ENCODE measurements around the gene TMEM72.

The TMEM72 gene

DNA sequence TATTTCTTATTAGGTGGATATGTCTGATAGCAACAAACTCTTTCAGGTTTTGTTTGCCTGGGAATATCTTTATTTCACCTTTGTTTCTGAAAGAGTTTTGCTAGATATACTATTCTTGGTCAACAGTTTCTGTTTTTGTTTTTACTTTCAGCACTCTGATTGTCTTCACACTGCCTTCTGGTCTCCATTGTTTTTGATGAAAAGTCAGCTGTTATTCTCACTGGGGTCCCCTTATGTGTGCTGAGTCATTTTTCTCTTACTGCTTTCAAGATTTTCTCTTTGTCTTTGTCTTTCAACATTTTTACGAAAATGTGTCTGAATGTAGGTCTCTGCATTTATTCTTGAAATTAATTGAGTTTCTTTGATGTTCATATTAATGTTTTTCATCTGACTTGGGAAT is 33.2 kb downstream of the TMEM72 start:
- DNase-seq (ENCODE audit: low read depth, low spot score) = no peak
- Histone ChIP-seq H3K4me3 (ENCODE audit: insufficient read length, low read depth) (no peak overlapping the region), H3K9me3 (ENCODE audit: insufficient read depth, low read length) (peaks cover 19% of the 10 kb centered on the region), H3K36me3 (ENCODE audit: insufficient read depth, insufficient read length, low read length) (no peaks in the 10 kb centered on the region), H3K9ac (ENCODE audit: insufficient read length, low read depth) (no peak overlapping the region), H3K27me3 (ENCODE audit: insufficient read depth, insufficient read length) (no peaks in the 10 kb centered on the region), H3K4me1 (ENCODE audit: insufficient read depth, insufficient read length) (no peaks in the 10 kb centered on the region)
- TF ChIP-seq SUZ12 (IDR thresholded peaks at IDR 0.05; ENCODE audit: extremely low read depth, insufficient read depth, insufficient read length) (no peak), ZNF274 (IDR thresholded peaks at IDR 0.05; ENCODE audit: low read depth, low read length) (no peak), YY1 (IDR thresholded peaks at IDR 0.05; ENCODE audit: insufficient read depth, insufficient read length) (no peak)

DNA sequence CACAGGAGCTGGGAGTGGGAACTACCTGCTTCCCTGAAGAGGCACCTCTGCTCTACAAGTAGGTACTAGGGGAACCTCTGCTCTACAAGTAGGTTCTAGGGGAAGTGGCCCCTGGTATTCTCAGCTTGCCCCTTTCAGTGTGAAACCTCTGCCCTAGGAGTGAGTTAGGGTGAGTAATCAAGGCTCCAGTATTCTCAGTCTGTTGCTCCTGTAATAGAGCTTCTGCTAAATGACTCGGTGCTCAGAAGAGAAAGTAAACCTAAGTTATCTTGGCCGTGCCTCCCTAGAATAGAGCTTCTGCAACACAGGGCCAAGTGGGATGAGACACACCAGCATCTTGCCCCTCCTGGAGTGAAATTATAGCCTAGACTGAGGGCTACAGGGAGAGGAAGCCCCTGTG is 35.1 kb downstream of the TMEM72 start:
- Histone ChIP-seq H3K9me3 (ENCODE audit: insufficient read depth, low read length) (peaks cover 19% of the 10 kb centered on the region), H3K27me3 (ENCODE audit: insufficient read depth, insufficient read length) (no peaks in the 10 kb centered on the region), H3K36me3 (ENCODE audit: insufficient read depth, insufficient read length, low read length) (no peaks in the 10 kb centered on the region), H3K4me3 (ENCODE audit: insufficient read length, low read depth) (no peak overlapping the region), H3K9ac (ENCODE audit: insufficient read length, low read depth) (no peak overlapping the region), H3K4me1 (ENCODE audit: insufficient read depth, insufficient read length) (no peaks in the 10 kb centered on the region)
- TF ChIP-seq YY1 (IDR thresholded peaks at IDR 0.05; ENCODE audit: insufficient read depth, insufficient read length) = no peak
- no peak for TF ChIP-seq SUZ12 (IDR thresholded peaks at IDR 0.05; ENCODE audit: extremely low read depth, insufficient read depth, insufficient read length)
- TF ChIP-seq ZNF274 (IDR thresholded peaks at IDR 0.05; ENCODE audit: low read depth, low read length) = no peak
- DNase-seq (ENCODE audit: low read depth, low spot score) = no peak

DNA sequence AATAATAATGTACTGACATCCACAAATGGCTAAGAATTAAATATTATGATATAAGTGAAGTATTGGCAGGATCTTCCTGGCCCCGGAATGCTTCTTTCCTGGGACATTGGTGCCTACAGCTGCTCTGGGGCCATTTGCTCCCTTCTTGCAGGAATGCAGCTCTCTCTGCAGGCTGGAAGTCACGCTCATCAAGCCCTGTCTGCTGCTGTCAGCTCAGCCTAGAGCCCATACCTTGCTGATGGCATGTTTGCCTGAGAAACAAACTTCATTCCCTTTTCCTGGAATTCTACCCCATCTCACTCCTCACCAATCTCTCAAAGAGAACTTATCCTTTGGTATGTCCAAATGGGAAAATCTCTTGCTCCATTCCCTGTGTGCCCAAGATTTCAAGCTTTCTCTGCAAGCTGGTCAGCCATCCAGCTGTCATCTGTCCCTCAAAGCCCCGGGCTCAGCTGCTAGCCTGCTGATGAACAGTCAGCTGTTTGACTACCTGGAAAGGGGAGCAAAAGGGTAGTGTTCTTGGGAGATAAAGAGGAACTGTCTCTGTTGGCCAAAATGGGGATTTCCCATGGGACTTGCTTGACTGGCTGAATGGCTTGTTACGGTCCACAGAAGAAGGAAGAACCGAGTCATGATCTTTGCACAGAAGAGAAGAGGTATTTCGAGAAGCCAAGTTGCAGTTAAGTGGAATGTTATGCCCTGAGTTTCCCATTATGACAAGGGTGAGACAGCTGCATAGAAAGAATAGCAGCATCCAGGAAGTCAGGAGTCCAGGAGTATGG is 36.4 kb downstream of the TMEM72 start:
- no peaks in the 10 kb centered on the region for H3K27me3 ChIP-seq (ENCODE audit: insufficient read depth, insufficient read length)
- no peaks in the 10 kb centered on the region for H3K36me3 ChIP-seq (ENCODE audit: insufficient read depth, insufficient read length, low read length)
- H3K9ac ChIP-seq (ENCODE audit: insufficient read length, low read depth) = no peak overlapping the region
- H3K4me3 ChIP-seq (ENCODE audit: insufficient read length, low read depth) = no peak overlapping the region
- H3K9me3 ChIP-seq (ENCODE audit: insufficient read depth, low read length) = peaks cover 19% of the 10 kb centered on the region
- no peaks in the 10 kb centered on the region for H3K4me1 ChIP-seq (ENCODE audit: insufficient read depth, insufficient read length)
- TF ChIP-seq YY1 (IDR thresholded peaks at IDR 0.05; ENCODE audit: insufficient read depth, insufficient read length) (no peak), ZNF274 (IDR thresholded peaks at IDR 0.05; ENCODE audit: low read depth, low read length) (no peak), SUZ12 (IDR thresholded peaks at IDR 0.05; ENCODE audit: extremely low read depth, insufficient read depth, insufficient read length) (no peak)
- no peak for DNase-seq (ENCODE audit: low read depth, low spot score)

DNA sequence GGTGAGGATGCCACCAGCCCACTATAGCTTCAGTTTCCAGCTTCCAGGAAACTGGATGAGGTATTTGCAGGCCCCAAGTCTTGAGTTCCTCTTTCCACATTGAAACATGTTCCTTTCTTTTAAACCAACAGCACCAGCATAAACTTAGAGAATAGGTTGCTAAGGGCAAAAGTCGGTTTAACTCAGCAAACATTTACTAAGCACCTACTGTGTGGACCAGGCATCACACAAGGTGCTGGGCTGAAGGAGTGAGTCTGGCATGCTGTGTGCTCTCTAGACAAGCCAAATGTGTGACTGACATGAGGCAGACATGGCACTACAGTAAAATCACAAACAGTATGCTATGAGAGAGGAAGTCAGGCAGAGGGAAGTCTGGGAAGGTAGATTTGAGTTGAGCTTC is 37.5 kb downstream of the TMEM72 start:
- no peaks in the 10 kb centered on the region for H3K36me3 ChIP-seq (ENCODE audit: insufficient read depth, insufficient read length, low read length)
- DNase-seq (ENCODE audit: low read depth, low spot score) = no peak
- TF ChIP-seq SUZ12 (IDR thresholded peaks at IDR 0.05; ENCODE audit: extremely low read depth, insufficient read depth, insufficient read length) = no peak
- no peak for TF ChIP-seq YY1 (IDR thresholded peaks at IDR 0.05; ENCODE audit: insufficient read depth, insufficient read length)
- no peak for TF ChIP-seq ZNF274 (IDR thresholded peaks at IDR 0.05; ENCODE audit: low read depth, low read length)
- no peak overlapping the region for H3K4me3 ChIP-seq (ENCODE audit: insufficient read length, low read depth)
- peaks cover 3% of the 10 kb centered on the region for H3K4me1 ChIP-seq (ENCODE audit: insufficient read depth, insufficient read length)
- H3K27me3 ChIP-seq (ENCODE audit: insufficient read depth, insufficient read length) = no peaks in the 10 kb centered on the region
- no peak overlapping the region for H3K9ac ChIP-seq (ENCODE audit: insufficient read length, low read depth)
- peaks cover 19% of the 10 kb centered on the region for H3K9me3 ChIP-seq (ENCODE audit: insufficient read depth, low read length)

DNA sequence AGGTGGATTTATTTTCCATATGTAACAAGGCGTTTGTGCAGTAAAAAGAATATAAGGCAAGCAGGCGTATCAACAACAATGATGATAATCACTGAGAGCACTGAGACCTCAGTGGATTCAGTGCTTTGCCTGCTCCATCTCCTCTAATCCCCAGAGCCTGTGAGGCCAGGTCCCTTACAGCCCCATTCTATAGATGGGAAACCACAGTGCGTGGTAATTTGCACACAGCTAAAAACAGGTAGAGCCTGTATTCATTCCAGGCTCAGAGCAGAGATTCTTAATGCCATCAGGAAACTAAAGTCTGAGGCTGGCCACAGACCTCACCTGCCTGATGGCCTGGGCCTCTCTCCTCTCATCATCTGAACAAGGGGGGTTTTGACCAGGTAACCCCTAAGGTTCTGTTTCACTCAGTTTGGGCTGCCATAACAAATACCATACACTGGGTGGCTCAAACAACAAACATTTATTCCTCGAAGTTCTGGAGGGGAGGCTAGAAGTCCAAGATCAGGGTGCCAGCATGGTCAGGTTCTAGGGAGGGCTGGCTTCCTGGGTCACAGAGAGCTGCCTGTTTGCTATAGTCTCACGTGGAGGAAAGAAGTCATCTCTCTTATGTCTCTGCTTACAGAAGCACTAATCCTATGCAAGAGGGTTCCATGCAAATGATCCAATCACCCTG is 38.1 kb downstream of the TMEM72 start:
- Histone ChIP-seq H3K4me3 (ENCODE audit: insufficient read length, low read depth) (no peak overlapping the region), H3K36me3 (ENCODE audit: insufficient read depth, insufficient read length, low read length) (no peaks in the 10 kb centered on the region), H3K9me3 (ENCODE audit: insufficient read depth, low read length) (peaks cover 16% of the 10 kb centered on the region), H3K9ac (ENCODE audit: insufficient read length, low read depth) (no peak overlapping the region), H3K27me3 (ENCODE audit: insufficient read depth, insufficient read length) (no peaks in the 10 kb centered on the region), H3K4me1 (ENCODE audit: insufficient read depth, insufficient read length) (peaks cover 3% of the 10 kb centered on the region)
- DNase-seq (ENCODE audit: low read depth, low spot score) = no peak
- TF ChIP-seq YY1 (IDR thresholded peaks at IDR 0.05; ENCODE audit: insufficient read depth, insufficient read length) (no peak), ZNF274 (IDR thresholded peaks at IDR 0.05; ENCODE audit: low read depth, low read length) (no peak), SUZ12 (IDR thresholded peaks at IDR 0.05; ENCODE audit: extremely low read depth, insufficient read depth, insufficient read length) (no peak)

DNA sequence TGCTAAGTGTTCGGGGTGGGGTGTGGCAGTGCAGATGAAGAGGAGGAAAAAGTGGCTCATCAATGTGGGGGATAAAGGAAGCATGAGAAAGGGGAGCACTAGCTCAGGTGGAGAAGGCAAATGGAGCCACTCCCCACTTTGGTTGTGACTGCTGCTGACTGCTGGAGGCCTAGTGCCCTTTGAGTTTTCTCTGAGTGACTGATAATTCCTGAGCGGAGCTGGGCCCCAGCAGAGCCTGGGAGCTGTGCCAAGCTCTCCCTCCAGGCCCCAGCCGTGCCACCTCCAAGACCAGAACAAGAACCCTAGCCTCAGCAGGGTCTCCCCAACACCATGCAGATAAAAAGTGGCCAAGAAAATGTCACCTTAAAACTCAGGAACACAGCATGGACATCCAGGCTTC is 38.8 kb downstream of the TMEM72 start:
- peaks cover 3% of the 10 kb centered on the region for H3K4me1 ChIP-seq (ENCODE audit: insufficient read depth, insufficient read length)
- H3K27me3 ChIP-seq (ENCODE audit: insufficient read depth, insufficient read length) = no peaks in the 10 kb centered on the region
- H3K36me3 ChIP-seq (ENCODE audit: insufficient read depth, insufficient read length, low read length) = peaks cover 3% of the 10 kb centered on the region
- TF ChIP-seq SUZ12 (IDR thresholded peaks at IDR 0.05; ENCODE audit: extremely low read depth, insufficient read depth, insufficient read length) (no peak), ZNF274 (IDR thresholded peaks at IDR 0.05; ENCODE audit: low read depth, low read length) (no peak), YY1 (IDR thresholded peaks at IDR 0.05; ENCODE audit: insufficient read depth, insufficient read length) (no peak)
- H3K9me3 ChIP-seq (ENCODE audit: insufficient read depth, low read length) = peaks cover 9% of the 10 kb centered on the region; the same call in 1 of the 2 replicates
- no peak overlapping the region for H3K4me3 ChIP-seq (ENCODE audit: insufficient read length, low read depth)
- DNase-seq (ENCODE audit: low read depth, low spot score) = no peak
- no peak overlapping the region for H3K9ac ChIP-seq (ENCODE audit: insufficient read length, low read depth)
